ENCODE measurements around the gene ADAMTS17.

The ADAMTS17 gene

DNA sequence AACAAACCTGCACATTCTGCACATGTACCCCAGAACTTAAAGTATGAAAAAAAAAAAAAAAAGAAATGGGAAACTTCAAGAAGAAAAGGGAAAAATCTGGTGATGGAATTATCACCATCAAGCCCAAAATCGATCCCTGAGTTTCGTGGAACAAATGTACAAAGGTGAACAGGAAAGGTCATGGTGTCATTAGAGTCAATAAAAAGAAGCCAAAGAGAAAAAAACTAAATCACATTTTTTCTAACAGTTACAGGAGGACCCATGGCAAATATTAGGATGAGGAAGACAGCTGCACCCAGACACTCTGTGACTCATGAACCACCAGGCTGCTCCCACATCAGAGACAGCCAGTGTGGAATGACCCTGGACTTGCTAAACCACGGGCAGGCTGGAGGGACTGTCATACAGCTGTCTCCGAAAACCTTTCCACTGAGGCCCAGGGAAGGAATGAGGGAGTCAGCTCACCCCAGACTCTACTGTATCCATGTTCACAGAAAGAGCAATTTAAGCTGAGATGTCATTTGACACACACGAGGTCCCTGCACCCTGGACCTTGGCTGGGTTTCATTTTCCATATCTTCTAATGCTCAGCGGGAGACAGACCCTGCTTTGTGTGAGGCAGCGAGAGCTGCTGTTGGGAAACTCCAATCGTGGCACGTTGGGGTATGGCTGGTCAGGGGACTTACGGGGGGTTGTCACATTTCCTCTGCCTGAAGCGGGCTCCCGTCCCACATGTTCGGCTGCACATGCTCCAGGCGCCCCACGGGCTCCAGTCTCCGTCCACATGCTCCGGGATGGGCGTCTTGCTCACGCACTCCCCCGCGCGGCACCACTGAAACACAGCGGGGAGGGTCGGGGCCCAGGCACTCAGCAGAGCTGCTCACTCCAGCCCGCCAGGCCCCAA, 210.2 kb downstream of the ADAMTS17 start:
- no peak for DNase-seq (ENCODE audit: low read depth in 2 of 2)

DNA sequence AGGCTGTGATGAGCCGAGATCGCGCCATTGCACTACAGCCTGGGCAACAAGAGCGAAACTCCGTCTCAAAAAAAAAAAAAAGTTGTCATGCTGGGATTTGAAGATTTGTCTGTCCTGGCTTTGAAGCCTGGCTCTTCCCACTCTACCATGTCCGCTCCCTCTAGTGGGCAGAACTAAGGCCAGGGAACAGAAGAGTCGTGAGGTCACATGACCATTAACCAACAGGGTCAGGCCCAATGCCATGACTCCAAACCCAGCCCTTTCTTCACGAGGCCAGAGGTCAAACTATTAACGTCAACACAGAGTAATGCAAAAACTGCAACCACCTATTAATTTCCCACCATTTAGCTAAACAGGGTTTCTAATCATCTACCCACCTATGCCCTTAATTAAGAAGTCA, 212.1 kb downstream of the ADAMTS17 start:
- DNase-seq (ENCODE audit: low read depth in 2 of 2) = no peak

DNA sequence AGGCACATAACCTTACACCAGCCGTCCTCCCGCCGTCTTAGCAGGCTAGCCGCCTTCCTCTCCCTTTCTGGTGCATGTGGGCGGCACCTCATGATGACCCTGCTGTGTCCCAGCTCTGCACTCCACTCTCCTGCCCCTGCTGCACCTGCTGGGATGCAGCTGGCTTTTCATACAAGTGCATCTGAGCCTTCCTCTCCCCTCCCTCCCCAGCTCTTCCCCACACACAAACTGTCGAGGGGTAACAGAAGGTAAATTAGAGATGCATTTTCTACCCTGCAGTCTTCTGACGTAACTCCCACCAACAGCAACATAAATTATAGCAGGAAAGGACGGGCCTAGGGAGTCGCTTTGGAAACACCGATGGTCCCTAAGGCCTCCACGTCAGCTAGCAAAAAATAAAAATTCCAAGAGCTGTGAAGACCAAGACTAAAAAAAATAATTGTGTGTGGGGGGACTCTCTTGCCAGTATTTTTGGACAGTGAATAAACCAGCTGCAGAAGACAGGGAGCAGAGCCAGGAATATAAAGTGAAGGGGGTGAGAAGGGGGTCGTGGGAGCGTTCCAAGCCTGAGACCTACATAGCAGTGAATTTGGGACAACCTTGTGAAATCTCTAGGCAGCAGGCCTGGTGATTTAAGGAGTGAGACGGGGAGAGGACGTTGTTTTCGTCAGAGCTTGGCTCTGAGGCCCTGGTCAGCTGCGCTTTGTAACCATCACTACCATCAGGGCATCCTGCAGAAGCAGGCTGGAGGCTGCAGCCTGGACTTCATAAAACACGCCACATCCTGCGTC, 216.2 kb downstream of the ADAMTS17 start:
- no peak for DNase-seq (ENCODE audit: low read depth in 2 of 2)

DNA sequence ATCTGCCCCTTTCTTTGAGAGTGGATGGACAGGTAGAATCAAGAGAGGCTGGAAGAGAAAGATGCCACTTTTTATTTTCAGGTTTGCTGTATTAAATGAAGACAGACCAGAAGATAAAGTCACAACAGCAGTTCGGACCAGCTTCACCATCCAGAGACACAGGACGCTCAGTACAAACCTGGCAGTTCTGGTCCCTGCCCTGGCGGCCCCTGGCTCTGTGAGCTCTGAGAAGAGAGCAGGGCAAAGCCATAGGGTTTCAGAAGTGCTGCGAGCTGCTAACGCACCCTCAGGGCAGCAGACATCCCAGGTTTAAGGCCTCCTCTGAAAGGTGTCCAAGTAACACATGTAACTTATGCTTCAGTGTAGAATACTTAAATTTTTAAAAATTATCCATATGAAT, 216.8 kb downstream of the ADAMTS17 start:
- DNase-seq (ENCODE audit: low read depth in 2 of 2) = no peak

DNA sequence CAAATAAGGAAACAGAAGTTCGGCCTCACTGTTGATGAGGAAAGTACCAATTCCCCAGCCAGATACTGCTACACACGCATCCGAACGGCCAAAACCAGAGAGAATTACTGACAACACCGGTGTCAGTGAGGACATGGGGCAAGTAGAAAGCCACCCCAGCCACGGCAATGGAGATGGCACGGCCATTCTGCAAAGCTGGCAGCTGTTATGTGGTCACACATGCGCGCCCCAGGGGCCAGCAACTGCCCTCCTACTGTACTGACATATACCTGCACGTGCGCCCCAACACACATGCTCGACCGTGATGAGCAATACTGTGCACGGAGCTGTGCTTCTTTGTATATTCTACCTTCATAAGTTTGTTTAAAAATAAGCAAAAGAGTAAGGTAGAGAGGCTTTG, 217.4 kb downstream of the ADAMTS17 start:
- no peak for DNase-seq (ENCODE audit: low read depth in 2 of 2)

DNA sequence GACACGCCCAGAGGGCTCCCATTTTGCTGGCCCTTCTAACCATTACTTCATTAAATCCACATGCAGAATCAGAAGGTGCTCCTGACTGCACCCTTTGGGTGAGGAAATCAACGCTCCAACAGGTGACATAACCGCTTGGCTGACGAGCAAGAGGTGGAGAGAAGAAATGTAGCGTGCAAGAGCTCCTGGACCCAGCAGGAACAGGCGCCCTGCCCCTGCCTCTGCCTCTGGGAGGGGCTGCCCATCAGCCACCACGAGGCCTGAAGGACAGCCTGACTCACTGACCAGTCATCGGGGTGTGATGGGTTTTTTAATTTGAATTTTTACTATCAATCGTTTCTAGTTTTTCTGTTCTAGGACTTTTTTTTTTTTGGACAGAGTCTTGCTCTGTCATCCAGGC, 218.2 kb downstream of the ADAMTS17 start:
- DNase-seq (ENCODE audit: low read depth in 2 of 2) = no peak

DNA sequence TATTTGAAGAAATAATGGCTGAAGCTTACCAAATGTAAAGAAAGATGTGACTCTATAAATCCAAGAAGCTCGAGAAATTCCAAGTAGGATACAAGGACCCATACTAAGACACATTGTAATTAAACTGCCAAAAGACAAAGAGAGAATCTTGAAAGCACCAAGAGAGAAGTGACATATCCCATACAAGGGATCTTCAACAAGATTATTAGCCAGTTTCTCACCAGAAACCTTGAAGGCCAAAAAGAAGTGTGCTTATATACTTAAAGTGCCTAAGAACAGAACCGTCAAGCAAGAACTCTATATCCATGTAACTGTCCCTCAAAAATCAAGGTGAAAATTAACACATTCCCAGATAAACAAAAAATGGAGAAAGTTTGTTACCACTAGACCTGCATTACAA, 220.5 kb downstream of the ADAMTS17 start:
- DNase-seq (ENCODE audit: low read depth in 2 of 2) = no peak

DNA sequence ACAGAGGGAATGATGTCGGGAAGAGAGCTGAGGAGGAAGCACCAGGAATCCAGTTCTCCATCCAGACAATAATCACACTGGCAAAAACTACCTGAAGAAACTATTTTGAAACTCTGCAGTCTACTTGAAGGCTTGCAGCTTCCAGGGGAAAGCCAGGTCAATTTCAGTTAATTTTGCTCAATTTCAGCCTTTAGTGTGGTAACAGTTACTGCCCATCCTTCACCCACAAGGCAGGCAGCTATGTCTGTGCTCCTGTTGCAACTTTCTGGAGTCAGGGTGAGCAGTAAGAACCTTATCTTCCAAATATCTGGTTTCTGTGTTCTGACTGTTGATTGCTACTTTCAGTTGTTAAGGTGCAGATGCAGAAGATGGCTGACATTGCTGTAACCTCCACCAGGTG, 221.7 kb downstream of the ADAMTS17 start:
- DNase-seq (ENCODE audit: low read depth in 2 of 2) = no peak

DNA sequence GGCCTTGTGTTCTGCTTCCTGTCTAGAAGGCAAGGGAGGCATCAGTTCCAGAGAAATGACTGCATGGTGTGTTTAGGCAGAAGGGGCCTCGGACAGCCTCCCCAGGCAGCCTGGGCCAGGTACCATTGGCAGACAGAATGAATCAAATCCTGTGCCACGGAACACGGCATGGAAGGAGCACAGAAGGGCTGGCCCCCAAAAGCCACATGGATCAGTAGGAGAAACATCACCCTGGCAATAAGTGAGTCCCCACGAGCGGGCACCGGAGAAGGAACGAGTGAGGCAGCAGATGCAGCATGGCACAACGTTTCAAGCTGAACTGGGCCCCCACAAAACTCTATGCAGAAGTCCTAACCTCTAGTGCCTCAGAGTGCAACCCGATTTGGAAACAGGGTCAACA, 223.2 kb downstream of the ADAMTS17 start:
- no peak for DNase-seq (ENCODE audit: low read depth in 2 of 2)

DNA sequence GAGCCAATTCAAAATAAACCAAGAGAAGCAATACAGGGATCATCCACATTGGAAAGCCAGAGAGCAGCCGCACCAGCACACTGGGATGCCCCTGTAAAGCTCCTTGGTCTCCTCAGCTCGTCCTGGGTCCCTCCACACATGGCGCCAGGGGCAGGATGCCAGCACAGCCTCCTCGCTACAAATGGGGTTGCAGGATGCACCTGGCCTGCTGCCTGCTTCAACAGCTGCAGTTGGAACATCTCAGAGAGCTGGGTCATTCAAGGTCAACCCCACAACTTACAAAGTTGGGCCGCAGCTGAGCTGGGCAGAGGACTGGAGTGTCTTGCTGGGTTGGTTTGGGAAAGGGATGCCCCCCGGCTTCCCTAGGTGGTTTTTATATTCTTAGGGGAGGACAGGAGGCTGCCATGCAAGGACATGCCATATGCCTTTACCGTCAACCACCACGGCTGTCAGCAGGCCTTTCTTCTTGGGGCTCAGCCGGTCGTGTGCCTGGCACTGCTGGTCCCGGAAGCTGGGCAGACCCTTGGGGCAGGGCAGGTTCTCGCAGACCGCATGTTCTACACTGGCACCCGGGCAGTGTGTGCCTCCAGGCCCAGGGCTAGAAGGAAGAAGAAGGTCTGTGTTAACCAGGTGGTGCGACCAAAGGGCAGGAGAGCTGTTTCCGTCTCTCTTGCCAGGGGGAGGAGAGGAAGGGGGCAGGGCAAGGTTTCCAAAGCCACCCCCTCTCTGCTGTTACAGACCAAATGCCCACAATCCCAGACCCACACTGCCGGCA, 225.2 kb downstream of the ADAMTS17 start:
- no peak for DNase-seq (ENCODE audit: low read depth in 2 of 2)

DNA sequence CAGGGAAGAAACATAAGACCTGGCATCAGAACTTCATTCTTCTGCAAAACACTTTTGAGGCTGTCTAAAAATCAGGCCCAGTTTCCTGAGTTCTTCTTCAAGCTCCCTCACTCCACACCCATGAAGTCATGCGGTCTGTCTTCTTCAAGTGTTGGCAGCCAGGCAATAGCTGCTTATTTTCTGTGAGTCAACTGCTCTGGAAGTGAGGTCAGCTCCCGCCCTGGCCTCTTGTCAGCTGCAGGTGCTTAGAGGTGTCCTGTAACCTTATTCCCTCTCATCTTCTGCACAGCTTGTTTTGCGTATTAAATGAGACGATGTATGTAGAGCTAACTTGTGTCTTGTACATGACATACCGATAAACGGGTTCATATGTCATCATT, 226.1 kb downstream of the ADAMTS17 start:
- no peak for DNase-seq (ENCODE audit: low read depth in 2 of 2)

DNA sequence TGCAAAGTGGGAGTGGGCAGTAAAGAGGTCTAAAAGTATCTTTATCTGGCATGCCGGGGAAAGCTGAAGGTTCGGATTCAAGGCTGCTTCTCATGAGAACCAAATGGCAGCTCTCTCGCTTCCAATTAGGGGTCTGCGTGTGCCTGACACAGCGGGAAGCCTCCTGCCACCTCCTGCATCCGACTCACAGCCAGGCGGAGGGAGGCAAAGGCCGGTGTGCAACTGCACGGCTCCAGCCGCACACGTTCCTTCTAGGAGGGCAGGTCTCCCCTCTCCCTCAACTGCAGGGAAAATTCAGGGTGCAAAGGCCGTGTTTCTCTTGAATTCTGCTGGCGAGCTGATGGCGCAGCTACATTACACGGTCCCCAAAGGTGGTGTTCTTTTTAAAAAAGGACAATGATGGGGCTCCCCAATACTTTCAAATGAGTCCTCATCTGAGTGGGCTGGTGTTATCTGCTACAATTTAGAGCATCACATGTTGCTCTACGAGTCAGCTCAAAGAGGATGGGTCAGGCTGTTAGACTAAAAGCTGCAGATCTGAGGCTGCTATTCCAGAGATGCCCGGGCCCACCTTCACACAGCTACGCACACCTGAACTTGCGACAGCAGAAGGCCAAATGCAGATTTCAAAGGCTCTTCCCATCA, 226.6 kb downstream of the ADAMTS17 start:
- no peak for DNase-seq (ENCODE audit: low read depth in 2 of 2)

DNA sequence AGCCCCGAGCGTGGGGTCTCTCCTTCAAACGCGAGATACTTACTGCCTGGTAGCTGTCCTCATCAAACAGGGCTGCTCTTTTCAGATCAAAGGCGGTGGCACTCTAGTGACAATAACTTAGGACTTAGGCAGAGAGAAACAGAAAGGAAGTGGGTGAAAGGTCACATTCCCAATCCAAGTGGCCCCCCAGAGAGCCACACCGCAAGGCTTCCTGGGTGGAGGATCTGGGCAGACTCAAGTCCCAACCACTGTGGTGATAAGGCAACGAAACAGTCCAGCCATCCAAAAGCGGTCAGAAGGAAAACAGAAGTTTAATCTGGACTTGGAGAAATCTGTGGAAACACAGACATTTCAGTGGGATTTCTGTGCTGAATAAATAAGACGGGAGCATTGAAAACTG, 227.2 kb downstream of the ADAMTS17 start:
- DNase-seq (ENCODE audit: low read depth in 2 of 2) = no peak

DNA sequence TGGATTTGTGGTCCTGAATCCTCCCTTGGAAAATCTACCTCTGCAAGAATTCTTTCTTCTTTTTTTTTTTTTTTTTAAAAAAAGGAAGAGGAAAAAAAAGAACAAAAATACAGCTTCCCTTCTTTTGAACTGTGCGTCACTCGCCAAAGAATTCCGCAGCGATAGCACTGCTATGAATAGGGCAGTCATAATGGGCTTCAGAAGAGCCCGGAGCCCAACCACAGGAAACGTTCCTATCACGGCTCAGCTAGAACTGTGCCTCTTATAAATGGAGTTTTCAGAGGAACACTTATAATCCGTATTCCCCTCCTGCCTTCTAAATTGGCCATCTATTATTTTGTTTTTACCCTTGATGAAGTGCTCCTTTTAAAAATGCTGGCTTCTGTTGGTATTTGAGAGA, 227.7 kb downstream of the ADAMTS17 start:
- DNase-seq (ENCODE audit: low read depth in 2 of 2) = no peak

DNA sequence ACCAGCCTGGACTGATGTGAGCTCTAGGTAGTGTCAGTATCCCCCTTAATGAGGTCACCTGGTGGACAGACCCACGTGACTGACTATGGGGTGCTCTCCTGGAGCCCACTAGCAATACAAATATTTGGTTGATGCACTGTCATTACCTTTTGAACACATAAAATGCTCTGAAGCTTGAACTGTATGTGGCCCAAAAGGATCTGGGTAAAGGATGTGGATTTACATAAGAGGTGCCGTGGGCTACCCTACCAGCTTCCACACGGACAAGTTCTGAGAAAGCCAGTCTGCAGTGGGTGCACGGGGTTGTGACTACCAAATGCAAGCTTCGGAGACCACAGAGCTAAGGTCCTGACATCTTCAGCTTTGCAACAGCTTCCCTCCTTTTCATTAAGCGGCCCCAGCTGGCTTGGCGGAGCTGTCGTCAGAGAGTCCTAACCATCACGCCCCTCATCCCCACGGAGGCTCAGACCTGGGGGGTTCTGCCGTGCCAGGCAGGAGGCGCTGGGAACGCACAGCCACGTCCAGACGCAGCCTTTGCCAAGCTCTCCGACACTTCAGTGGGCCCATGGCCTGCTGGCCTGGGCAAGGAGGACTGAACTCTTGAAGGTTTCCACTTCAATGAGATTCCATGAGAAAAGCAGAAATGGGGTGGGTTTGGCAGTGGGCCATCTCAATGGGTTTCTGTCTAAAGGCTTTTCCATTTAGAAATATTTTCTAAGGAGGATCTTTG, 228.3 kb downstream of the ADAMTS17 start:
- DNase-seq (ENCODE audit: low read depth in 2 of 2) = no peak

DNA sequence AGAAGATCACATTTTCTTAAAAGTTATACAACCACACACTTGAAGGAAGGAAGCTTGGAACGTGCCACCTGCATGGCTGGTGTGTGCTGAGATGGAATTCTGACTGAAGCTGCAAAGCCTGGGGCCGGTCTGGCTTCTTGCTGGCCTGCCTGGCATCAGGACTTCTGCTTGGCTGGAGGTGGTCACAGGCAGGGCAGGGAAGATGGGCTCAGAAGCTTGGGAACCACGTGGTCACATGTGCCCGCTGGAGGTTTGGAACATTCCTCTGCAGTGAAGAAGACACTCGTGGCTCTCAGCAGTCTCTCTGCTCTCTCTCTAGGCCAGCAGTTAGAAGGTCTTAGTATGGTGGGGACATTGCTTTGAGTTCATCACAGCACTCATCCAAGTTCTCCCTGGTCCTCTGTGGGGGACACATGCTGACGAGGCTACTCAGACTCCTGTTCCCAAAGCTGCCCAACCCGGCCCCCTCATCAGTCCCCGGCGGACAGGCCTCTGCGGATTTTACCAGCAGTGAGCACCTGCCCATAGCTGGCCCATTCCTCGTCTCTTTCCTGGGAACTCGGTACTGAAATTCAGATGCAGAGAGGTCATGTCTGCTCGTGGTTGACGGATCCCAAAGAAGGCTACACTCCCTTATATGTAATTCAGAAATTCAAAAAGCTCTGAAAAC, 229.0 kb downstream of the ADAMTS17 start:
- DNase-seq (ENCODE audit: low read depth in 2 of 2) = no peak

DNA sequence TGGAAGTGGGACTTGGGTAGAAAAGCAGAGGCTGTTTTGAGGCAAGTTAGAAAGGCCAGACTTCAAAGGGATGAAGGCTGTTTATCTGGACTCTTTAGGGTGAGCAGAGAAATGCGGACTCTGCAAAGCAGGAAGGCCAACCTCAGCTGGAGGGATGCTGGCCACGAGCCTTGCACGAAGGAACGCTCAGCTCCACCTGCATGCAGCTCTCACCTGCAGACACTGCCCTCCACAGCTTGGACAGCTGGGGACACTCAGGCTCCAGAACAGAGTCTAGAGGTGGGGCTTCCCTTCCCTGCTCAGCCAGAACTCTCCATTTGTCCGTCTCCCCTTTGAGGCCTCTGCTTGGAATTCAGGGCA, 229.7 kb downstream of the ADAMTS17 start:
- no peak for DNase-seq (ENCODE audit: low read depth in 2 of 2)

DNA sequence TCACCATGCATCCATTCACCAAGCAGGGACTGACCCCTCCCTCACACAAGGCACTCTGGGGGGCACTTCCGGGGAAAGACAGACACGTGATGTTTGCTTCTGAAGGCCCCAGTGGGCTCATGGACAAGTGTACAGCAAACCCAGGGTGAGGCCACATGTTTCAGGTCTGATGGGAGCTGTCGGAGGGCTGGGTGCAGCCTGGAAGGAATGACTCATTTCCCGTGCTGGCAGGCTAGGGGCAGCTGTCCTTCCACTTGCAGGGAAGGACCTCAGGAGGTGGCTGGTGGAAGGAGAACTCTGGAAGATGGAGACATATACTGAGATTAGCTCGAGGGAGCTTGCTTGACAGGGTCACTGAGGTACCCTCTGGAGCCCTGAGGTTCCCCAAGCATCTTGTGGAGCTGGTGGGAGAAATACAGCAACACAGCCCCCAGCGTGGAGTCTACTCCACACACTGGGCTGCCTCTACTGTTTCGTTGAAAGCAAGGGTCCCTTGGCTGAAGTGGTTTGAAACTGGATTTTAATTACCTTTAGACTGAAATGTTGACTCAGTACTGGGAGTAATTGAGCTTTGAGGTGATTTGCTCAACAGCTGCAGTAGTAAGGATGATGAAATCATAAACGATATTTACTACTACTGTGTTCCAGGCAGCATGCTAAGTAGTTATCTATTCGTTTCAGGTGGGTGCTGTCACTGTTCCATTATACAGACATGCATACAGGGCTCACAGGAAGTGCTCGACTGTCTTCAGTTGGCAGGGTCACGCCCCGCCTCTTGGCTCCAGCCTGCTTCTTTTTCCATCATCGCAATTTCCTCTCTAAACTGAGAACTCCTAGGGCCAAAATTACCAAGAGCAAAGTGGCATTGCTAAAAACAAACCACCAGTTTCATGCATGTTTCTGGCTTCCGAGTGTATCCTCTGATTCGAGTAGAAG, 230.4 kb downstream of the ADAMTS17 start:
- DNase-seq (ENCODE audit: low read depth in 2 of 2) = peak in 1 of 2 donors; percentile 10

DNA sequence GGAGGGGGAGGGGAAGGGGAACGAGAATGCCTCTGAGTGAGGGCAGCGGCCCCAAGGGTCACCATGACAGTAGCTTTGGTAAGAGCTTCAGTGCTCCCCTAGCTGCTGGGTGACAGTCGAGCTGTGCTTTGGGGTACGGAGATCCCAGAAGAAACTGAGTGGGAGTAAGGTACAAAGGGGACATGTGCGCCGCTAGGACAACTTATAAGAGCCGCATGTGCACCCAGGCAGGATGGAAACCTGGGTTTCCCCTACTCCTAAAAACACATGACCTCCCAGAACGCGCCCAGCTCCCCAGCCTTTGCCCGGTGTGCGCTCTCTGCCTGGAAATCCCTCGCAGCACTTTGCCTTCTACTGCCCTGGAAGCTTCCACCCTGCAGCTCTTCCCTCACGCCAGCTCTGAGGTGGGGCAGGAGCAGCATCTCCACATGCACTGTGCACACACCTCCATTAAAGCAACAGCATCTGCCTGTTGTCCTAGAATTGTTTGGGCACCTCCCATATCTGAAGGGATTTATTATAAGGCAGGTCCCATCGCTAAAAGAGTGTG, 232.2 kb downstream of the ADAMTS17 start:
- DNase-seq (ENCODE audit: low read depth in 2 of 2) = no peak

Data from stimulated activated CD8-positive, alpha-beta memory T cell treated with anti-CD3 and anti-CD28 coated beads, Interleukin-7, amount 100 ng/mL, for 4 hours (primary cell).